Upper lobe of left lung (tissue), 4 donors: ENCODE results near the gene SFXN2.

Experiments used
- CTCF ChIP-seq, 6 experiments: fragments of 450-650 bp in 4 of 6; fragments of 200-600 bp in 2 of 6; sonication (generic) in 2 of 6; IDR thresholded peaks; one replicate each; pipeline ENCODE4 v1.5.1; 2016 to 2019; ENCODE audit warnings: antibody characterized with exemption in 6 of 6
- EP300 ChIP-seq, 4 donors: sonication (generic); formaldehyde crosslinking; IDR thresholded peaks; one replicate each; pipeline ENCODE4 v1.5.1; 2017; ENCODE audit warnings: antibody characterized with exemption in 4 of 4, control low read depth in 2 of 4
- POLR2A ChIP-seq, 4 donors: fragments of 450-650 bp; IDR thresholded peaks; one replicate each; pipeline ENCODE4 v1.5.1; 2016 to 2017; ENCODE audit warnings: antibody characterized with exemption in 4 of 4, mild to moderate bottlenecking in 2 of 4
- POLR2AphosphoS5 ChIP-seq, 2 donors: sonication (generic); formaldehyde crosslinking; IDR thresholded peaks; one replicate each; pipeline ENCODE4 v1.5.1; 2017; ENCODE audit warnings: antibody characterized with exemption in 2 of 2

- TF ChIP-seq EP300 (IDR thresholded peaks at IDR 0.05): no peak
- TF ChIP-seq POLR2A (IDR thresholded peaks at IDR 0.05): no peak
- no peak for TF ChIP-seq CTCF (IDR thresholded peaks at IDR 0.05)
- TF ChIP-seq POLR2AphosphoS5 (IDR thresholded peaks at IDR 0.05): no peak
These were observed 1.4 kb downstream of the SFXN2 start for GRCh38 chr10:102715880-102716279.
